HCT116 (cell line): ENCODE measurements around the gene ZDHHC19.

ENCODE experiments used
- CEBPB ChIP-seq: IDR thresholded peaks from 2 replicates; pipeline ENCODE4 v1.6.1; 2012; ENCODE audit warnings: low read depth
- EZH2 ChIP-seq: fragments of 200-600 bp; sonication (generic); IDR thresholded peaks from 2 replicates; pipeline ENCODE4 v1.6.1; 2017; ENCODE audit warnings: antibody characterized with exemption, mixed run types
- JUND ChIP-seq: IDR thresholded peaks from 2 replicates; pipeline ENCODE4 v1.6.1; 2012
- POLR2A ChIP-seq: IDR thresholded peaks from 2 replicates; pipeline ENCODE4 v1.7.0; 2011; ENCODE audit warnings: borderline replicate concordance; ENCODE audit not compliant: insufficient read depth, insufficient read length; ENCODE audit errors: extremely low read depth
- POLR2AphosphoS5 ChIP-seq: IDR thresholded peaks from 2 replicates; pipeline ENCODE4 v1.6.1; 2011; ENCODE audit warnings: mild to moderate bottlenecking, low read depth, low read length, moderate library complexity
- RAD21 ChIP-seq: IDR thresholded peaks from 2 replicates; pipeline ENCODE4 v1.6.1; 2012; ENCODE audit warnings: low read depth, mild to moderate bottlenecking
- SIN3A ChIP-seq: IDR thresholded peaks from 2 replicates; pipeline ENCODE4 v1.6.1; 2012; ENCODE audit warnings: low read depth
- TCF7L2 ChIP-seq: IDR thresholded peaks from 2 replicates; pipeline ENCODE4 v1.7.0; 2011; ENCODE audit warnings: borderline replicate concordance, inconsistent platforms; ENCODE audit not compliant: insufficient read depth, insufficient read length; ENCODE audit errors: extremely low read depth
- YY1 ChIP-seq: IDR thresholded peaks from 2 replicates; pipeline ENCODE4 v1.6.1; 2011; ENCODE audit warnings: low read length, low read depth, moderate library complexity, mild to moderate bottlenecking; ENCODE audit not compliant: insufficient replicate concordance; ENCODE audit errors: extremely low read depth
- ZFX ChIP-seq: fragments of 450-650 bp; IDR thresholded peaks from 2 replicates; pipeline ENCODE4 v1.6.1; 2017
- TF ChIP-seq, protein P1 (sequence below): IDR thresholded peaks from 2 replicates; pipeline ENCODE4 v1.6.1; 2012
- TF ChIP-seq, protein P2 (sequence below), 3 experiments: fragments of 200-600 bp in 1 of 3; sonication (generic) in 1 of 3; IDR thresholded peaks in 2 of 3; conservative IDR thresholded peaks in 1 of 3; 2 replicates each; pipeline ENCODE4 v1.5.1; 2012 to 2017; ENCODE audit warnings: low read depth in 2 of 3, low read length in 2 of 3, antibody characterized with exemption in 1 of 3, borderline replicate concordance in 1 of 3, control low read depth in 1 of 3, mild to moderate bottlenecking in 1 of 3, mixed read lengths in 1 of 3, mixed run types in 1 of 3, moderate library complexity in 1 of 3; ENCODE audit not compliant: insufficient read depth in 1 of 3
- TF ChIP-seq, protein P3 (sequence below): IDR thresholded peaks from 2 replicates; pipeline ENCODE4 v1.6.1; 2012
- TF ChIP-seq, protein P4 (sequence below): IDR thresholded peaks from 2 replicates; pipeline ENCODE4 v1.6.1; 2012; ENCODE audit warnings: low read depth

DNA sequence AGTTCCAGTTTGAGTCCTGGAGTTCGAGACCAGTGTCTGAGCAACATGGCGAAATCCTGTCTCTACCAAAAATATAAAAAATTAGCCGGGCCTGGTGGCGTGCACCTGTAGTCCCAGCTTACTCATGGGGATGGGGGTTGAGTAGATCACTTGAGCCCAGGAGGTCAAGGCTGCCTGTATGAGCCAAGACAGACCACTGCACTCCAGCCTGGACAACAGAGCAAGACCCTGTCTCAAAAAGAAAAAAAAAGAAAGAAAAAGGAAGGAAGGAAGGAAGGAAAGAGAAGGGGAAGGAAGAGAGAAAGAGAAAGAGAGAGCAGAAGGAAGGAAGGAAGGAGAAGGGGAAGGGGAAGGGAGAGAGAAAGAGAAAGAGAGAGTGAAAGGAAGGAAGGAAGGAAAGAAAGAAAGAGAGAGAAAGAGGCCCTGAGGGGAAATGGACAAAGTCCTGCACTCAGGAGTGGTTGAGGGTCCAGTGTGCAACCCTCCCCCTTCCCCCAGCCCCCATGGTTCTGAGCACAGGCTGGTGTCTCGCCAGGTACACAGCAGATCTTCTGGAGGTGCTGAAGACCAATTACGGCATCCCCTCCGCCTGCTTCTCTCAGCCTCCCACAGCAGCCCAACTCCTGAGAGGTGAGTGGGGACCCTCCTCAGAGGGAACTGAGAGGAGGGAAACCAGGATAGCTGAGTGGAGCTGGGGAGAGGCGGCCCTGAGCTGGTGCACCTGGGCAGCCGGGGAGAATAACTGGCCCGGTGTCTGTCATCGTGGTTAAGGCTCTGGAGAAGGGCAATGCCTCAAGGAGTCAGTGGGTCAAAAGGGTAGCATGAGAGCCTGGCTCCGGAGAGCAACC, 6.3 kb upstream of the ZDHHC19 start:
- TF ChIP-seq TCF7L2, result no peak
- TF ChIP-seq, protein P1, sequence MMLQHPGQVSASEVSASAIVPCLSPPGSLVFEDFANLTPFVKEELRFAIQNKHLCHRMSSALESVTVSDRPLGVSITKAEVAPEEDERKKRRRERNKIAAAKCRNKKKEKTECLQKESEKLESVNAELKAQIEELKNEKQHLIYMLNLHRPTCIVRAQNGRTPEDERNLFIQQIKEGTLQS, result no peak
- TF ChIP-seq, protein P2, sequence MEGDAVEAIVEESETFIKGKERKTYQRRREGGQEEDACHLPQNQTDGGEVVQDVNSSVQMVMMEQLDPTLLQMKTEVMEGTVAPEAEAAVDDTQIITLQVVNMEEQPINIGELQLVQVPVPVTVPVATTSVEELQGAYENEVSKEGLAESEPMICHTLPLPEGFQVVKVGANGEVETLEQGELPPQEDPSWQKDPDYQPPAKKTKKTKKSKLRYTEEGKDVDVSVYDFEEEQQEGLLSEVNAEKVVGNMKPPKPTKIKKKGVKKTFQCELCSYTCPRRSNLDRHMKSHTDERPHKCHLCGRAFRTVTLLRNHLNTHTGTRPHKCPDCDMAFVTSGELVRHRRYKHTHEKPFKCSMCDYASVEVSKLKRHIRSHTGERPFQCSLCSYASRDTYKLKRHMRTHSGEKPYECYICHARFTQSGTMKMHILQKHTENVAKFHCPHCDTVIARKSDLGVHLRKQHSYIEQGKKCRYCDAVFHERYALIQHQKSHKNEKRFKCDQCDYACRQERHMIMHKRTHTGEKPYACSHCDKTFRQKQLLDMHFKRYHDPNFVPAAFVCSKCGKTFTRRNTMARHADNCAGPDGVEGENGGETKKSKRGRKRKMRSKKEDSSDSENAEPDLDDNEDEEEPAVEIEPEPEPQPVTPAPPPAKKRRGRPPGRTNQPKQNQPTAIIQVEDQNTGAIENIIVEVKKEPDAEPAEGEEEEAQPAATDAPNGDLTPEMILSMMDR (IDR thresholded peaks at IDR 0.05 in 2 of 3, conservative IDR thresholded peaks at IDR 0.05 in 1 of 3; ENCODE audit: borderline replicate concordance in 1 of 3, insufficient read depth in 1 of 3, low read depth in 2 of 3, low read length in 2 of 3), result no peak
- TF ChIP-seq POLR2AphosphoS5, result no peak
- no peak for TF ChIP-seq POLR2A
- TF ChIP-seq YY1, result no peak
- TF ChIP-seq, protein P3, sequence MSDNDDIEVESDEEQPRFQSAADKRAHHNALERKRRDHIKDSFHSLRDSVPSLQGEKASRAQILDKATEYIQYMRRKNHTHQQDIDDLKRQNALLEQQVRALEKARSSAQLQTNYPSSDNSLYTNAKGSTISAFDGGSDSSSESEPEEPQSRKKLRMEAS, result no peak
- TF ChIP-seq, protein P4, sequence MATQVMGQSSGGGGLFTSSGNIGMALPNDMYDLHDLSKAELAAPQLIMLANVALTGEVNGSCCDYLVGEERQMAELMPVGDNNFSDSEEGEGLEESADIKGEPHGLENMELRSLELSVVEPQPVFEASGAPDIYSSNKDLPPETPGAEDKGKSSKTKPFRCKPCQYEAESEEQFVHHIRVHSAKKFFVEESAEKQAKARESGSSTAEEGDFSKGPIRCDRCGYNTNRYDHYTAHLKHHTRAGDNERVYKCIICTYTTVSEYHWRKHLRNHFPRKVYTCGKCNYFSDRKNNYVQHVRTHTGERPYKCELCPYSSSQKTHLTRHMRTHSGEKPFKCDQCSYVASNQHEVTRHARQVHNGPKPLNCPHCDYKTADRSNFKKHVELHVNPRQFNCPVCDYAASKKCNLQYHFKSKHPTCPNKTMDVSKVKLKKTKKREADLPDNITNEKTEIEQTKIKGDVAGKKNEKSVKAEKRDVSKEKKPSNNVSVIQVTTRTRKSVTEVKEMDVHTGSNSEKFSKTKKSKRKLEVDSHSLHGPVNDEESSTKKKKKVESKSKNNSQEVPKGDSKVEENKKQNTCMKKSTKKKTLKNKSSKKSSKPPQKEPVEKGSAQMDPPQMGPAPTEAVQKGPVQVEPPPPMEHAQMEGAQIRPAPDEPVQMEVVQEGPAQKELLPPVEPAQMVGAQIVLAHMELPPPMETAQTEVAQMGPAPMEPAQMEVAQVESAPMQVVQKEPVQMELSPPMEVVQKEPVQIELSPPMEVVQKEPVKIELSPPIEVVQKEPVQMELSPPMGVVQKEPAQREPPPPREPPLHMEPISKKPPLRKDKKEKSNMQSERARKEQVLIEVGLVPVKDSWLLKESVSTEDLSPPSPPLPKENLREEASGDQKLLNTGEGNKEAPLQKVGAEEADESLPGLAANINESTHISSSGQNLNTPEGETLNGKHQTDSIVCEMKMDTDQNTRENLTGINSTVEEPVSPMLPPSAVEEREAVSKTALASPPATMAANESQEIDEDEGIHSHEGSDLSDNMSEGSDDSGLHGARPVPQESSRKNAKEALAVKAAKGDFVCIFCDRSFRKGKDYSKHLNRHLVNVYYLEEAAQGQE, result no peak
- TF ChIP-seq SIN3A, result no peak
- no peak for TF ChIP-seq RAD21
- TF ChIP-seq CEBPB, result no peak
- no peak for TF ChIP-seq EZH2
- no peak for TF ChIP-seq ZFX
- TF ChIP-seq JUND, result no peak
